HEK293 (cell line): ENCODE results near the gene NDST1.

Experiments
- CTCF ChIA-PET: fragments of 350-600 bp; formaldehyde crosslinking; extraction: SDS; loops from one replicate; lab custom pipeline; 2021; ENCODE audit warnings: antibody characterized with exemption; lab: Yijun Ruan, JAX
- POLR2A ChIA-PET: fragments of 300-600 bp; formaldehyde crosslinking; extraction: SDS; loops from one replicate; lab custom pipeline; 2020; ENCODE audit warnings: antibody characterized with exemption, inconsistent platforms; lab: Yijun Ruan, JAX
- H3K27ac ChIP-seq: fragments of 200-500 bp; sonication (Bioruptor generic); 2 replicates; pipeline ENCODE4 v1.5.1; 2014; ENCODE audit warnings: low read depth, low read length, control low read depth, inconsistent platforms; ENCODE audit errors: extremely low read depth
- H3K36me3 ChIP-seq, 2 experiments: fragments of 200-500 bp in 1 of 2; sonication (Bioruptor generic) in 1 of 2; 1 replicate in 1 of 2; 2 replicates in 1 of 2; pipeline ENCODE4 v1.5.1; 2014 to 2017; ENCODE audit warnings: inconsistent platforms in 2 of 2, low read length in 2 of 2; ENCODE audit not compliant: control insufficient read depth in 2 of 2, insufficient read depth in 1 of 2
- H3K4me1 ChIP-seq: fragments of 200-500 bp; sonication (Bioruptor generic); 2 replicates; pipeline ENCODE4 v1.5.1; 2014; ENCODE audit warnings: mild to moderate bottlenecking, low read length, inconsistent platforms; ENCODE audit not compliant: control insufficient read depth, insufficient read depth
- H3K4me3 ChIP-seq: 2 replicates; pipeline ENCODE4 v1.5.1; 2011; ENCODE audit warnings: low read depth, mild to moderate bottlenecking, control low read depth, low read length, moderate library complexity
- H3K9me3 ChIP-seq: fragments of 200-500 bp; sonication (Bioruptor generic); 2 replicates; pipeline ENCODE4 v1.5.1; 2014; ENCODE audit warnings: low read depth, low read length, inconsistent platforms; ENCODE audit not compliant: control insufficient read depth, insufficient read depth
- KLF17 ChIP-seq: fragments of 450-650 bp; formaldehyde crosslinking; IDR thresholded peaks from 2 replicates; pipeline ENCODE4 v1.5.1; 2016; ENCODE audit warnings: missing biosample characterization, missing genetic modification characterization
- MYNN ChIP-seq: fragments of 450-650 bp; formaldehyde crosslinking; IDR thresholded peaks from 2 replicates; pipeline ENCODE4 v1.5.1; 2016; ENCODE audit warnings: missing biosample characterization, missing genetic modification characterization, borderline replicate concordance
- SCRT1 ChIP-seq: fragments of 450-650 bp; formaldehyde crosslinking; IDR thresholded peaks from 2 replicates; pipeline ENCODE4 v1.5.1; 2016; ENCODE audit warnings: missing biosample characterization, missing genetic modification characterization, borderline replicate concordance
- TRIM28 ChIP-seq: IDR thresholded peaks from 2 replicates; pipeline ENCODE4 v1.6.1; 2011; ENCODE audit warnings: low read length, control low read depth, borderline replicate concordance
- ZNF112 ChIP-seq: fragments of 450-650 bp; formaldehyde crosslinking; IDR thresholded peaks from 2 replicates; pipeline ENCODE4 v1.5.0; 2017; ENCODE audit warnings: missing biosample characterization, missing genetic modification characterization
- ZNF140 ChIP-seq: fragments of 450-650 bp; formaldehyde crosslinking; IDR thresholded peaks from 2 replicates; pipeline ENCODE4 v1.5.1; 2016; ENCODE audit warnings: missing biosample characterization, missing genetic modification characterization
- ZNF175 ChIP-seq: fragments of 450-650 bp; formaldehyde crosslinking; IDR thresholded peaks from 2 replicates; pipeline ENCODE4 v1.5.1; 2016; ENCODE audit warnings: missing biosample characterization, missing genetic modification characterization
- ZNF248 ChIP-seq: fragments of 450-650 bp; formaldehyde crosslinking; IDR thresholded peaks from 2 replicates; pipeline ENCODE4 v1.5.1; 2017; ENCODE audit warnings: missing biosample characterization, missing genetic modification characterization
- ZNF354C ChIP-seq: fragments of 450-650 bp; formaldehyde crosslinking; IDR thresholded peaks from 2 replicates; pipeline ENCODE4 v1.5.1; 2016; ENCODE audit warnings: missing biosample characterization, missing genetic modification characterization, low read depth, borderline replicate concordance
- ZNF426 ChIP-seq: fragments of 450-650 bp; formaldehyde crosslinking; IDR thresholded peaks from 2 replicates; pipeline ENCODE4 v1.5.1; 2017; ENCODE audit warnings: missing biosample characterization, missing genetic modification characterization, mild to moderate bottlenecking, inconsistent platforms, moderate library complexity
- ZNF518A ChIP-seq: fragments of 450-650 bp; formaldehyde crosslinking; conservative IDR thresholded peaks from 2 replicates; pipeline ENCODE4 v1.5.1; 2016; ENCODE audit warnings: low read depth, missing biosample characterization, missing genetic modification characterization
- ZNF544 ChIP-seq: fragments of 450-650 bp; formaldehyde crosslinking; IDR thresholded peaks from 2 replicates; pipeline ENCODE4 v1.5.0; 2017; ENCODE audit warnings: missing biosample characterization, missing genetic modification characterization
- ZNF560 ChIP-seq: fragments of 450-650 bp; formaldehyde crosslinking; IDR thresholded peaks from 2 replicates; pipeline ENCODE4 v1.5.1; 2017; ENCODE audit warnings: missing biosample characterization, missing genetic modification characterization, borderline replicate concordance
- ZNF626 ChIP-seq: fragments of 450-650 bp; sonication (Bioruptor Pico); formaldehyde crosslinking; IDR thresholded peaks from 2 replicates; pipeline ENCODE4 v1.5.1; 2018; ENCODE audit warnings: missing biosample characterization, missing genetic modification characterization, inconsistent platforms
- ZNF645 ChIP-seq: fragments of 450-650 bp; formaldehyde crosslinking; IDR thresholded peaks from 2 replicates; pipeline ENCODE4; 2016; ENCODE audit warnings: missing biosample characterization, missing genetic modification characterization
- ZNF791 ChIP-seq: fragments of 450-650 bp; formaldehyde crosslinking; IDR thresholded peaks from 2 replicates; pipeline ENCODE4 v1.5.1; 2016; ENCODE audit warnings: missing biosample characterization, missing genetic modification characterization
- ZSCAN30 ChIP-seq: fragments of 450-650 bp; IDR thresholded peaks from 2 replicates; pipeline ENCODE4 v1.5.1; 2018; ENCODE audit warnings: missing biosample characterization, mild to moderate bottlenecking, missing genetic modification characterization, moderate library complexity
- TF ChIP-seq, protein P1 (sequence below): fragments of 450-650 bp; formaldehyde crosslinking; IDR thresholded peaks from 2 replicates; pipeline ENCODE4 v1.5.1; 2016; ENCODE audit warnings: missing biosample characterization, missing genetic modification characterization
- TF ChIP-seq, protein P2 (sequence below): fragments of 450-650 bp; formaldehyde crosslinking; IDR thresholded peaks from 2 replicates; pipeline ENCODE4 v1.5.1; 2016; ENCODE audit warnings: missing biosample characterization, missing genetic modification characterization

Gene NDST1

DNA sequence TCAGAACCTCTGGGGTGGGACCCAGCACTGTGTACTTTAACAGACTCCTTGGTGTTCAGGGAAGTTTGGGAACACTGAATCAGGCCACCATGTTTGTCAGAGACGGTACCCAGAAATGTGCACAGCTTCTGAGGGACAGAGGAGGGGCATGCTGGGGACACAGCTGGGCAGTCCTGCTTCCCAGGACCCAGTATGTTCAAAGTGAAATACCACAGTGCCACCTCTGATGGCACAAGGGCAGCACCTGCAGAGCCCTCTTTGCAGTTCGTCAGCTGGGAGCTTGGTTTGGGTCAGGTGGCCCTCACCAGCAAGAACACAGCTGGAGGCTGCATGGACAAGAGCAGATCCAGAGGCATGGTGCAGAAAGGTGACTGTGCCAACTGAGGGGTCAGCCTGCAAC, 51.2 kb downstream of the NDST1 start:
- POLR2A ChIA-PET = interaction anchor here (1.3 kb wide), 1 partner anchor 99 kb away, joined by 3 read pairs; no protein-coding TSS in a partner anchor

More for the DNA sequence above, 51.2 kb downstream of the NDST1 start:
- Histone ChIP-seq H3K4me3 (no peak overlapping the region), H3K9me3 (no peaks in the 10 kb centered on the region), H3K27ac (no peak overlapping the region), H3K4me1 (no peaks in the 10 kb centered on the region), H3K36me3 (peaks cover 0 to 21% of the 10 kb centered on the region in 2 experiments; a peak in 1 of 3 replicates)
- no peak for TF ChIP-seq MYNN (tag by site-specific recombination)
- no peak for TF ChIP-seq ZNF791
- TF ChIP-seq ZNF175 (tag by site-specific recombination) = no peak
- TF ChIP-seq ZNF140 (tag by site-specific recombination) = no peak
- no peak for TF ChIP-seq ZNF426 (tag by site-specific recombination)
- no peak for TF ChIP-seq ZNF626 (tag by site-specific recombination)
- TF ChIP-seq ZNF560 (tag by site-specific recombination) = no peak
- no peak for TF ChIP-seq KLF17 (tag by site-specific recombination)
- TF ChIP-seq, protein P1, sequence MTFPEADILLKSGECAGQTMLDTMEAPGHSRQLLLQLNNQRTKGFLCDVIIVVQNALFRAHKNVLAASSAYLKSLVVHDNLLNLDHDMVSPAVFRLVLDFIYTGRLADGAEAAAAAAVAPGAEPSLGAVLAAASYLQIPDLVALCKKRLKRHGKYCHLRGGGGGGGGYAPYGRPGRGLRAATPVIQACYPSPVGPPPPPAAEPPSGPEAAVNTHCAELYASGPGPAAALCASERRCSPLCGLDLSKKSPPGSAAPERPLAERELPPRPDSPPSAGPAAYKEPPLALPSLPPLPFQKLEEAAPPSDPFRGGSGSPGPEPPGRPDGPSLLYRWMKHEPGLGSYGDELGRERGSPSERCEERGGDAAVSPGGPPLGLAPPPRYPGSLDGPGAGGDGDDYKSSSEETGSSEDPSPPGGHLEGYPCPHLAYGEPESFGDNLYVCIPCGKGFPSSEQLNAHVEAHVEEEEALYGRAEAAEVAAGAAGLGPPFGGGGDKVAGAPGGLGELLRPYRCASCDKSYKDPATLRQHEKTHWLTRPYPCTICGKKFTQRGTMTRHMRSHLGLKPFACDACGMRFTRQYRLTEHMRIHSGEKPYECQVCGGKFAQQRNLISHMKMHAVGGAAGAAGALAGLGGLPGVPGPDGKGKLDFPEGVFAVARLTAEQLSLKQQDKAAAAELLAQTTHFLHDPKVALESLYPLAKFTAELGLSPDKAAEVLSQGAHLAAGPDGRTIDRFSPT (tag by site-specific recombination) = no peak
- TF ChIP-seq, protein P2, sequence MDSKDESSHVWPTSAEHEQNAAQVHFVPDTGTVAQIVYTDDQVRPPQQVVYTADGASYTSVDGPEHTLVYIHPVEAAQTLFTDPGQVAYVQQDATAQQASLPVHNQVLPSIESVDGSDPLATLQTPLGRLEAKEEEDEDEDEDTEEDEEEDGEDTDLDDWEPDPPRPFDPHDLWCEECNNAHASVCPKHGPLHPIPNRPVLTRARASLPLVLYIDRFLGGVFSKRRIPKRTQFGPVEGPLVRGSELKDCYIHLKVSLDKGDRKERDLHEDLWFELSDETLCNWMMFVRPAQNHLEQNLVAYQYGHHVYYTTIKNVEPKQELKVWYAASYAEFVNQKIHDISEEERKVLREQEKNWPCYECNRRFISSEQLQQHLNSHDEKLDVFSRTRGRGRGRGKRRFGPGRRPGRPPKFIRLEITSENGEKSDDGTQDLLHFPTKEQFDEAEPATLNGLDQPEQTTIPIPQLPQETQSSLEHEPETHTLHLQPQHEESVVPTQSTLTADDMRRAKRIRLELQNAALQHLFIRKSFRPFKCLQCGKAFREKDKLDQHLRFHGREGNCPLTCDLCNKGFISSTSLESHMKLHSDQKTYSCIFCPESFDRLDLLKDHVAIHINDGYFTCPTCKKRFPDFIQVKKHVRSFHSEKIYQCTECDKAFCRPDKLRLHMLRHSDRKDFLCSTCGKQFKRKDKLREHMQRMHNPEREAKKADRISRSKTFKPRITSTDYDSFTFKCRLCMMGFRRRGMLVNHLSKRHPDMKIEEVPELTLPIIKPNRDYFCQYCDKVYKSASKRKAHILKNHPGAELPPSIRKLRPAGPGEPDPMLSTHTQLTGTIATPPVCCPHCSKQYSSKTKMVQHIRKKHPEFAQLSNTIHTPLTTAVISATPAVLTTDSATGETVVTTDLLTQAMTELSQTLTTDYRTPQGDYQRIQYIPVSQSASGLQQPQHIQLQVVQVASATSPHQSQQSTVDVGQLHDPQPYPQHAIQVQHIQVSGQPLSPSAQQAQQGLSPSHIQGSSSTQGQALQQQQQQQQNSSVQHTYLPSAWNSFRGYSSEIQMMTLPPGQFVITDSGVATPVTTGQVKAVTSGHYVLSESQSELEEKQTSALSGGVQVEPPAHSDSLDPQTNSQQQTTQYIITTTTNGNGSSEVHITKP (tag by site-specific recombination) = no peak
- TF ChIP-seq ZNF518A (tag by site-specific recombination) = no peak
- TF ChIP-seq ZNF248 (tag by site-specific recombination) = no peak
- no peak for TF ChIP-seq TRIM28
- no peak for TF ChIP-seq ZNF354C (tag by site-specific recombination)
- TF ChIP-seq SCRT1 = no peak
- no peak for TF ChIP-seq ZNF544 (tag by site-specific recombination)
- no peak for TF ChIP-seq ZSCAN30 (tag by site-specific recombination)
- no peak for TF ChIP-seq ZNF112
- no peak for TF ChIP-seq ZNF645
- CTCF ChIA-PET = interaction anchor here (0.5 to 8.4 kb wide), 19 partner anchors 10 to 476 kb away, joined by 3 to 161 read pairs (median 5); partner anchors contain the start of genes IRGM, RBM22, SMIM3 and SYNPO
